DOHH2 (cell line): Measurements from ENCODE around the gene BRAF.

Source experiments
- H3F3A ChIP-seq: fragments of 200-600 bp; sonication (generic), shearing (Covaris generic); 2 replicates; pipeline ENCODE4 v1.6.0; 2016; ENCODE audit warnings: antibody characterized with exemption, mild to moderate bottlenecking; ENCODE audit not compliant: control insufficient read depth, insufficient read depth
- H3K27ac ChIP-seq: fragments of 200-600 bp; sonication (generic); 2 replicates; pipeline ENCODE4 v1.5.1; 2014; ENCODE audit warnings: low read depth, mild to moderate bottlenecking, low read length, moderate library complexity
- H3K27me3 ChIP-seq: fragments of 200-600 bp; sonication (generic); 2 replicates; pipeline ENCODE4 v1.6.1; 2014; ENCODE audit warnings: mild to moderate bottlenecking, low read length, mixed read lengths; ENCODE audit not compliant: control insufficient read depth
- H3K36me3 ChIP-seq: fragments of 200-600 bp; sonication (generic); 2 replicates; pipeline ENCODE4 v1.6.1; 2014; ENCODE audit warnings: mild to moderate bottlenecking, low read length, moderate library complexity, mixed read lengths; ENCODE audit not compliant: control insufficient read depth
- H3K4me1 ChIP-seq: fragments of 200-600 bp; sonication (generic); 2 replicates; pipeline ENCODE4 v1.6.1; 2014; ENCODE audit warnings: mild to moderate bottlenecking, low read length, mixed read lengths; ENCODE audit not compliant: control insufficient read depth
- H3K4me2 ChIP-seq: fragments of 200-600 bp; sonication (generic); 2 replicates; pipeline ENCODE4 v1.6.0; 2014; ENCODE audit warnings: mild to moderate bottlenecking, low read length, moderate library complexity
- H3K4me3 ChIP-seq: fragments of 200-600 bp; sonication (generic); 2 replicates; pipeline ENCODE4 v1.5.1; 2014; ENCODE audit warnings: mild to moderate bottlenecking, low read length, mixed read lengths
- H3K79me2 ChIP-seq: fragments of 200-600 bp; sonication (generic); 2 replicates; pipeline ENCODE4 v1.6.1; 2014; ENCODE audit warnings: mild to moderate bottlenecking, low read length, mixed read lengths; ENCODE audit not compliant: control insufficient read depth
- H3K9me2 ChIP-seq: fragments of 200-600 bp; sonication (generic); replicated peaks from 2 replicates; pipeline ENCODE4 v1.6.1; 2014; ENCODE audit warnings: mild to moderate bottlenecking, low read length, mixed read lengths; ENCODE audit not compliant: control insufficient read depth
- H3K9me3 ChIP-seq: fragments of 200-600 bp; sonication (generic); 2 replicates; pipeline ENCODE4 v1.6.1; 2014; ENCODE audit warnings: antibody characterized with exemption, low read length, mixed read lengths; ENCODE audit not compliant: control insufficient read depth, insufficient read depth
- H4K20me1 ChIP-seq: fragments of 200-600 bp; sonication (generic); 2 replicates; pipeline ENCODE4 v1.6.0; 2014; ENCODE audit warnings: low read depth, mild to moderate bottlenecking, antibody characterized with exemption, low read length, moderate library complexity; ENCODE audit not compliant: control insufficient read depth, insufficient read depth
- CTCF ChIP-seq: fragments of 200-600 bp; sonication (generic); IDR thresholded peaks from one replicate; pipeline ENCODE4 v1.5.1; 2014; ENCODE audit warnings: antibody characterized with exemption, mild to moderate bottlenecking, low read depth, low read length; ENCODE audit not compliant: poor library complexity, severe bottlenecking
- EZH2phosphoT487 ChIP-seq: fragments of 200-600 bp; sonication (generic); IDR thresholded peaks from 2 replicates; pipeline ENCODE4 v1.6.1; 2017; ENCODE audit warnings: borderline replicate concordance, mild to moderate bottlenecking, antibody characterized with exemption, low read length, moderate library complexity, mixed read lengths

The BRAF gene

DNA sequence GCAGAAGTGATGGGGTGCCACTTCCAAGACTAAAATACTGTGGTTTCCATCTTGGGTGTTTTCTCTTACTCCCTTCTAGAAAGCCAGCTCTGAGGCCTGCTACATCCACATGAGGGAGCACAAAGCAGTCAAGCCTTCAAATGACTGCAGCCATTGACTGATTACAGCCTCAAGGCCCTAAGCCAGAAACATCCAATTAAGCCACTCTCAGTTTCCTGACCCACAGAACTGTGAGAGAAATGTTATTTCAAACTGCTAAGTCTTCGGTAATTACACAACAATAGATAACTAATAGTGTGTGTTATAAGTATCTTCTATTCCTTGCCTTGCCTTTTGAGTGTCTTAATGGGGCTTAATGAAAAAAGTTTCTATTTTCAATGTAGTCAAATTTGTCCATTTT is 24.8 kb downstream of the BRAF start:
- peaks cover 14% of the 10 kb centered on the region for H3K36me3 ChIP-seq
- peaks cover 90% of the 10 kb centered on the region for H3K79me2 ChIP-seq
- no peaks in the 10 kb centered on the region for H3K27me3 ChIP-seq
- TF ChIP-seq CTCF: no peak
- H3K9me2 ChIP-seq: no peaks in the 10 kb centered on the region
- no peaks in the 10 kb centered on the region for H3F3A ChIP-seq
- H4K20me1 ChIP-seq: peaks cover 6% of the 10 kb centered on the region; the same call in 1 of the 2 replicates
- H3K4me1 ChIP-seq: peaks cover 8% of the 10 kb centered on the region
- H3K9me3 ChIP-seq: peaks cover 8% of the 10 kb centered on the region; the same call in 1 of the 2 replicates
- H3K4me2 ChIP-seq: no peak overlapping the region
- H3K4me3 ChIP-seq: no peak overlapping the region
- H3K27ac ChIP-seq: no peak overlapping the region

DNA sequence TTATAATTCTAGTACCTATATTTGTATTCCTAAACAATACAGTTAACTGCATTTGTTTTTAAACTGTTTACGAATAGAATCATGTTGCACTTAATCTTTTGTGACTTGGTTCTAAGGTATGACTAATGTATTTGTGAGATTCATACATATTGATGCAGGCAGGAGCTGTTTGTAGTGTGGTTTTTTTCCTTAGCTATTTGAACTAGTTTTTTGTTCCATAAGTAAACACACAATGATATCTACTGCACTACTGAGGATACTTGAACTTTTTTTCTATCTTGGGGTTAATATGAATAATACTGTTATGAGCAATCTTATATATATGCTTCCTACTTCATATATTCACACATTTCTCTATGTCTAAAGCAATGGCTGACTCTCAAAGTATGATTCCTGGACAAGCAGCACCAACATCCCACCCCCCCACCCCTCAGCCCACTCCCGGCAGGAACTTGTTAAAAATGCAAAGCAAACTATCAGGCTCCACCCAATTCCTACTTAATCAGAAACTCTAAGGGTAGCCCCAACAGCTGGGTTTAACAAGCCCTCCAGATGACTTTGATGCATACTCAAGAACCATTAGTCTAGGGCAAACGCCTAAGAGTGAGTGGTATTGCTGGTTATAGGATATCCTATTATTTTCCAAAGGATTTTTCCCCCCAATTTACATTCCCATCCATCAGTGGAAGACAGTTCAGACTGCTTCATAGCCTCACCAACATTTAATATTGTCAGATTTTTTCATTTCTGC is 25.8 kb downstream of the BRAF start:
- H3K27me3 ChIP-seq: no peaks in the 10 kb centered on the region
- peaks cover 8% of the 10 kb centered on the region for H3K4me1 ChIP-seq
- peaks cover 90% of the 10 kb centered on the region for H3K79me2 ChIP-seq
- no peak for TF ChIP-seq CTCF
- no peak for TF ChIP-seq EZH2phosphoT487
- peaks cover 8% of the 10 kb centered on the region; the same call in 1 of the 2 replicates for H3K9me3 ChIP-seq
- H3F3A ChIP-seq: no peaks in the 10 kb centered on the region
- H3K36me3 ChIP-seq: peaks cover 11% of the 10 kb centered on the region
- no peak overlapping the region for H3K4me3 ChIP-seq
- no peaks in the 10 kb centered on the region for H3K9me2 ChIP-seq
- no peak overlapping the region for H3K4me2 ChIP-seq
- peaks cover 6% of the 10 kb centered on the region; the same call in 1 of the 2 replicates for H4K20me1 ChIP-seq
- no peak overlapping the region for H3K27ac ChIP-seq

- Histone ChIP-seq H3K79me2 (peaks cover 92% of the 10 kb centered on the region), H3K4me2 (no peak overlapping the region), H3K9me2 (no peaks in the 10 kb centered on the region), H3K36me3 (peaks cover 3% of the 10 kb centered on the region; the same call in 1 of the 2 replicates), H3F3A (no peaks in the 10 kb centered on the region), H3K4me1 (peaks cover 4% of the 10 kb centered on the region; the same call in 1 of the 2 replicates), H3K4me3 (no peak overlapping the region), H3K9me3 (no peaks in the 10 kb centered on the region), H4K20me1 (peaks cover 6% of the 10 kb centered on the region; the same call in 1 of the 2 replicates), H3K27me3 (no peaks in the 10 kb centered on the region), H3K27ac (no peak overlapping the region)
- TF ChIP-seq EZH2phosphoT487 (no peak), CTCF (no peak)
Measured at GRCh38 chr7:140896996-140897395, 27.7 kb downstream of the BRAF start.
